Occipital lobe (tissue), 2 donors: Measurements from ENCODE around the gene XYLB. TPM values are rescaled to one million over a fixed set of nuclear protein-coding genes. Genes with fewer than 3 reads are reported as not detected.
"Not testable (repeated sequence)": the region's sequence is repeated elsewhere in the genome, so short reads cannot be mapped to it uniquely, and the experiment has no call there.

ENCODE experiments used
- DNase-seq: peaks from one replicate; lab custom pipeline; 2025; lab: John Stamatoyannopoulos, UW
- total RNA-seq: library from RNA; depleted of rRNA; stranded (reverse); fragments of >200 nt; gene quantifications from one replicate; pipeline ENCODE4 v1.2.3, GENCODE V29; 2014

The XYLB gene
- total RNA-seq, 1 donor from 2014 or later: 7.3 TPM

GRCh38 chr3:38392604-38393163, 46.1 kb downstream of the XYLB start:
- DNase-seq: no peak

GRCh38 chr3:38396239-38396638, 49.7 kb downstream of the XYLB start:
- no peak for DNase-seq

GRCh38 chr3:38396861-38397260, 50.3 kb downstream of the XYLB start:
- no peak for DNase-seq

- DNase-seq: no peak
These were observed 50.7 kb downstream of the XYLB start for GRCh38 chr3:38397320-38397719.

- DNase-seq: no peak
These were observed 54.8 kb downstream of the XYLB start for GRCh38 chr3:38401246-38401962.

GRCh38 chr3:38404286-38404685, 57.7 kb downstream of the XYLB start:
- DNase-seq: no peak

- DNase-seq: no peak
These were observed 65.0 kb downstream of the XYLB start for GRCh38 chr3:38411591-38411990.

- DNase-seq: not testable (repeated sequence)
These were observed 74.2 kb downstream of the XYLB start for GRCh38 chr3:38420758-38421157.

- no peak for DNase-seq
These were observed 75.2 kb downstream of the XYLB start for GRCh38 chr3:38421679-38422336.

GRCh38 chr3:38426798-38427426, 80.3 kb downstream of the XYLB start:
- not testable (repeated sequence) for DNase-seq

- DNase-seq: not testable (repeated sequence)
These were observed 86.5 kb downstream of the XYLB start for GRCh38 chr3:38432871-38433658.

- not testable (repeated sequence) for DNase-seq
These were observed 87.1 kb downstream of the XYLB start for GRCh38 chr3:38433661-38434060.

- DNase-seq: not testable (repeated sequence)
These were observed 92.0 kb downstream of the XYLB start for GRCh38 chr3:38438436-38439069.

GRCh38 chr3:38443205-38443604, 96.6 kb downstream of the XYLB start:
- not testable (repeated sequence) for DNase-seq

GRCh38 chr3:38446085-38446686, 99.6 kb downstream of the XYLB start:
- no peak for DNase-seq

- no peak for DNase-seq
These were observed 100.2 kb downstream of the XYLB start for GRCh38 chr3:38446812-38447211.

GRCh38 chr3:38450853-38451252, 104.3 kb downstream of the XYLB start:
- DNase-seq: no peak

- peak; percentile 61 for DNase-seq
These were observed 106.7 kb downstream of the XYLB start, which contains the start of gene ACVR2B for GRCh38 chr3:38453075-38453912. Gene ACVR2B, plus strand, starts transcription at chr3:38453890. Its CDS starts 433 bp downstream, at chr3:38454323.

GRCh38 chr3:38453913-38454177, 107.3 kb downstream of the XYLB start:
- DNase-seq: peak; percentile 49
